RWPE2 (cell line): ENCODE results near the gene FCN3.

Experiments
- ATAC-seq: fragments of 200-7000 bp; cut with Tn5 transposase; 3 replicates; pipeline ENCODE4 v1.9.1; 2021; ENCODE audit warnings: low read depth
- DNase-seq: peaks from one replicate; pipeline ENCODE4 v3.0.0-alpha.2; 2020; ENCODE audit warnings: low spot score
- H3K27ac ChIP-seq: fragments of 450-650 bp; 2 replicates; pipeline ENCODE4 v1.5.1; 2017; ENCODE audit warnings: mild to moderate bottlenecking; ENCODE audit not compliant: poor library complexity, severe bottlenecking
- H3K27me3 ChIP-seq: fragments of 250-450 bp; sonication (Bioruptor Pico); 2 replicates; pipeline ENCODE4 v1.5.1; 2021; ENCODE audit warnings: mild to moderate bottlenecking, moderate library complexity; ENCODE audit not compliant: insufficient read depth, poor library complexity, severe bottlenecking
- H3K36me3 ChIP-seq: fragments of 250-450 bp; sonication (Bioruptor Pico); 2 replicates; pipeline ENCODE4 v1.5.1; 2020; ENCODE audit warnings: low read depth, mild to moderate bottlenecking, moderate library complexity
- H3K4me1 ChIP-seq: fragments of 250-450 bp; sonication (Bioruptor Pico); 2 replicates; pipeline ENCODE4 v1.5.1; 2021; ENCODE audit warnings: mild to moderate bottlenecking, moderate library complexity; ENCODE audit not compliant: insufficient read depth, poor library complexity, severe bottlenecking
- H3K4me3 ChIP-seq: fragments of 250-450 bp; sonication (Bioruptor Pico); 2 replicates; pipeline ENCODE4 v1.5.1; 2021; ENCODE audit warnings: mild to moderate bottlenecking, moderate library complexity; ENCODE audit not compliant: severe bottlenecking
- H3K9me3 ChIP-seq: fragments of 250-450 bp; sonication (Bioruptor Pico); 2 replicates; pipeline ENCODE4 v1.5.1; 2021; ENCODE audit warnings: mild to moderate bottlenecking, moderate library complexity; ENCODE audit not compliant: severe bottlenecking
- TF ChIP-seq, protein P1 (sequence below): fragments of 450-650 bp; IDR thresholded peaks from one replicate; pipeline ENCODE4 v1.5.1; 2017; ENCODE audit warnings: mild to moderate bottlenecking, moderate library complexity; ENCODE audit not compliant: poor library complexity, severe bottlenecking

Gene FCN3

GRCh38 chr1:27358038-27358927 lies 16.3 kb downstream of the FCN3 start:
- H3K27ac ChIP-seq = no peak overlapping the region
- TF ChIP-seq, protein P1, sequence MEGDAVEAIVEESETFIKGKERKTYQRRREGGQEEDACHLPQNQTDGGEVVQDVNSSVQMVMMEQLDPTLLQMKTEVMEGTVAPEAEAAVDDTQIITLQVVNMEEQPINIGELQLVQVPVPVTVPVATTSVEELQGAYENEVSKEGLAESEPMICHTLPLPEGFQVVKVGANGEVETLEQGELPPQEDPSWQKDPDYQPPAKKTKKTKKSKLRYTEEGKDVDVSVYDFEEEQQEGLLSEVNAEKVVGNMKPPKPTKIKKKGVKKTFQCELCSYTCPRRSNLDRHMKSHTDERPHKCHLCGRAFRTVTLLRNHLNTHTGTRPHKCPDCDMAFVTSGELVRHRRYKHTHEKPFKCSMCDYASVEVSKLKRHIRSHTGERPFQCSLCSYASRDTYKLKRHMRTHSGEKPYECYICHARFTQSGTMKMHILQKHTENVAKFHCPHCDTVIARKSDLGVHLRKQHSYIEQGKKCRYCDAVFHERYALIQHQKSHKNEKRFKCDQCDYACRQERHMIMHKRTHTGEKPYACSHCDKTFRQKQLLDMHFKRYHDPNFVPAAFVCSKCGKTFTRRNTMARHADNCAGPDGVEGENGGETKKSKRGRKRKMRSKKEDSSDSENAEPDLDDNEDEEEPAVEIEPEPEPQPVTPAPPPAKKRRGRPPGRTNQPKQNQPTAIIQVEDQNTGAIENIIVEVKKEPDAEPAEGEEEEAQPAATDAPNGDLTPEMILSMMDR = no peak
- ATAC-seq (no peak), DNase-seq (no peak)
- H3K4me3 ChIP-seq = no peak overlapping the region
- no peaks in the 10 kb centered on the region for H3K4me1 ChIP-seq
- peaks cover 60% of the 10 kb centered on the region for H3K36me3 ChIP-seq
- H3K27me3 ChIP-seq = no peaks in the 10 kb centered on the region
- H3K9me3 ChIP-seq = no peaks in the 10 kb centered on the region

DNA sequence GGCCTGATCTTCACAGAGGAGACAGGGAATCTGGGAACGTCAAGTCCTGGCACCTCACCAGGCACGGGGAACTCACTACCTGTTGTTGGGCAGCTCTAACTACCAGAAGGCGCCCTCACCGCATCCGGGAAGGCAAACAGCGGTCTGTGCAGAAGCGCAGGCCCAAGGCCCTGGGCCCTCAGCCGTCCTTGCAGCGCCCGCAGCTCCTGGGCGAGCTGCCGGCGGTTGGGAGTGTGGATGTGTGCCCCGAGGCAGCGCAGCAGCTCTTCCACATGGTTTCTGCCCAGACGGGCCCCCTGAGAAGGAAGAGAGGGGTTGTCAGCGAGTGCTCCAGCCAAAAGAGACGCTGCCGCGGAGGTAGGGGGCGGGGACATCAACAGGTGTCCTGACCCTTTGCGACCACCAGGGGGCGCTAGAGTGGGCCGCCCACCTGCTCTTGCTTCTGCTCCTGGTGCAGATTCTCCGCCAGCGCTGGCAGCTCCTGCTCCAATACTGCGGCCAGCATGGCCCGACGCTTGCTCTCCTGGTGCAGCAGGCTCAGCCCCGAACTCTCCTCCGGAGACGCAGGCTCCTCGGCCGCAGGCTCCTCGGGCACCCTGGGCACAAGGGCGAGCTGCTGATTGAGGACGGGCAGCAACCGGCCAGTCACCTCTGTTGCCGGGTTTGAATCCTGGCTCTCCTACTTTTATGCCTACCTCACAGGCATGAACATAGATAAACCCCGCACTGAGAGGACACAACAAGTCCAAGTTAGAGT lies 17.2 kb downstream of the FCN3 start:
- Histone ChIP-seq H3K4me3 (no peak overlapping the region), H3K4me1 (no peaks in the 10 kb centered on the region), H3K27me3 (no peaks in the 10 kb centered on the region), H3K27ac (no peak overlapping the region), H3K36me3 (peaks cover 62% of the 10 kb centered on the region), H3K9me3 (no peaks in the 10 kb centered on the region)
- ATAC-seq (peak; percentile 43; the same call in 1 of the 3 replicates), DNase-seq (no peak)
- TF ChIP-seq, protein P1 = peak; percentile 85

- Histone ChIP-seq H3K27ac (no peak overlapping the region), H3K4me1 (no peaks in the 10 kb centered on the region), H3K27me3 (no peaks in the 10 kb centered on the region), H3K9me3 (no peaks in the 10 kb centered on the region), H3K4me3 (no peak overlapping the region), H3K36me3 (peaks cover 62% of the 10 kb centered on the region)
- TF ChIP-seq, protein P1 = no peak
- DNase-seq = no peak
- ATAC-seq = no peak
These were observed 17.9 kb downstream of the FCN3 start for GRCh38 chr1:27356619-27357280.

- TF ChIP-seq, protein P1 = no peak
- Histone ChIP-seq H3K9me3 (no peaks in the 10 kb centered on the region), H3K4me1 (no peaks in the 10 kb centered on the region), H3K27me3 (no peaks in the 10 kb centered on the region), H3K36me3 (peaks cover 60% of the 10 kb centered on the region), H3K27ac (no peak overlapping the region), H3K4me3 (no peak overlapping the region)
- no peak for ATAC-seq
- DNase-seq = no peak
These were observed 18.4 kb downstream of the FCN3 start for GRCh38 chr1:27356277-27356618.
